K562 (cell line): ENCODE data around the gene SLC49A3. TPM values are rescaled to one million over a fixed set of nuclear protein-coding genes. Genes with fewer than 3 reads are reported as not detected.
A peak's percentile ranks its signal among the peaks of the same experiment; 100 is the strongest.

Source experiments
- ARID2 ChIP-seq: fragments of 450-650 bp; IDR thresholded peaks from 2 replicates; pipeline ENCODE4 v1.6.1; 2017; ENCODE audit warnings: antibody characterized with exemption, mild to moderate bottlenecking
- CBFA2T3 ChIP-seq: fragments of 450-650 bp; IDR thresholded peaks from 2 replicates; pipeline ENCODE4 v1.6.1; 2017
- DDX20 ChIP-seq: fragments of 450-650 bp; IDR thresholded peaks from 2 replicates; pipeline ENCODE4 v1.6.1; 2016; ENCODE audit warnings: missing genetic modification characterization, low read depth, mild to moderate bottlenecking, missing compliant biosample characterization, moderate library complexity
- ETV5 ChIP-seq: sonication (generic); formaldehyde crosslinking; IDR thresholded peaks from 2 replicates; pipeline ENCODE4 v1.4.0; 2020; ENCODE audit warnings: low read depth, mild to moderate bottlenecking, missing genetic modification reagents
- GMEB1 ChIP-seq: fragments of 250-450 bp; sonication (Bioruptor Pico); IDR thresholded peaks from 2 replicates; pipeline ENCODE4 v1.4.0; 2020; ENCODE audit warnings: mild to moderate bottlenecking
- HDAC1 ChIP-seq, 2 experiments: fragments of 450-650 bp; IDR thresholded peaks; 2 replicates each; pipeline ENCODE4 v1.6.1; 2016 to 2017; ENCODE audit warnings: inconsistent platforms in 1 of 2, mild to moderate bottlenecking in 1 of 2, moderate library complexity in 1 of 2
- MECOM ChIP-seq: fragments of 250-450 bp; sonication (Bioruptor Pico); IDR thresholded peaks from 2 replicates; pipeline ENCODE4 v1.8.0; 2022; ENCODE audit warnings: inconsistent platforms
- MTA2 ChIP-seq: fragments of 450-650 bp; IDR thresholded peaks from 2 replicates; pipeline ENCODE4 v1.6.1; 2016; ENCODE audit warnings: low read depth
- MXI1 ChIP-seq: IDR thresholded peaks from 2 replicates; pipeline ENCODE4 v1.6.1; 2011; ENCODE audit warnings: low read depth, mild to moderate bottlenecking, improper control_type of control experiment, low read length
- NEUROD1 ChIP-seq: fragments of 150-350 bp; IDR thresholded peaks from 2 replicates; pipeline ENCODE4 v1.6.1; 2014; ENCODE audit warnings: borderline replicate concordance, low read length, low read depth; ENCODE audit not compliant: partially characterized antibody
- NR2F6 ChIP-seq: fragments of 450-650 bp; formaldehyde crosslinking; IDR thresholded peaks from 2 replicates; pipeline ENCODE4 v1.4.0; 2020; ENCODE audit warnings: mild to moderate bottlenecking
- POLR2G ChIP-seq: fragments of 200-400 bp; formaldehyde crosslinking; IDR thresholded peaks from 2 replicates; pipeline ENCODE4 v1.6.1; 2017; ENCODE audit warnings: low read depth, mild to moderate bottlenecking, antibody characterized with exemption, low read length, moderate library complexity
- RB1 ChIP-seq: fragments of 450-650 bp; IDR thresholded peaks from 2 replicates; pipeline ENCODE4 v1.6.1; 2017; ENCODE audit warnings: low read depth, mild to moderate bottlenecking
- SMARCB1 ChIP-seq: IDR thresholded peaks from 2 replicates; pipeline ENCODE4 v1.6.1; 2011; ENCODE audit warnings: improper control_type of control experiment, low read depth; ENCODE audit not compliant: insufficient read length
- TRIM24 ChIP-seq, 2 experiments: fragments of 450-650 bp; IDR thresholded peaks; 2 replicates each; pipeline ENCODE4 v1.6.1; 2016
- ZNF785 ChIP-seq: fragments of 250-450 bp; sonication (Bioruptor Pico); IDR thresholded peaks from 2 replicates; pipeline ENCODE4 v1.4.0; 2020; ENCODE audit warnings: mild to moderate bottlenecking
- polyA plus RNA-seq, 8 experiments: library from polyadenylated mRNA; depleted of rRNA in 4 of 8; stranded (reverse) in 5 of 8; unstranded in 3 of 8; fragments of >200 nt; fragmentation: Nextera tagmentation in 2 of 8; fragmentation: Illumina TruSeq in 1 of 8; extraction: Ambion mirVana in 2 of 8; extraction: Trizol in 1 of 8; gene quantifications; 2 replicates each; pipeline versions ENCODE4 v1.2.1 to v1.2.3, GENCODE V29; 2011 to 2014; ENCODE audit warnings: inconsistent platforms in 1 of 8, missing spikeins in 1 of 8
- total RNA-seq, 7 experiments: library from RNA; depleted of rRNA in 6 of 7; stranded (reverse); fragments of >200 nt in 6 of 7; fragmentation: Illumina TruSeq in 2 of 7; extraction: Trizol in 2 of 7; gene quantifications; 2 replicates each; pipeline versions ENCODE4 v1.2.1 to v1.2.3, GENCODE V29; 2011 to 2021; ENCODE audit warnings: low replicate concordance in 1 of 7
- TF ChIP-seq, protein P1 (sequence below): fragments of 450-650 bp; IDR thresholded peaks from 2 replicates; pipeline ENCODE4 v1.6.1; 2014; ENCODE audit warnings: low read depth, mild to moderate bottlenecking, moderate library complexity, borderline replicate concordance
- TF ChIP-seq, protein P2 (sequence below): IDR thresholded peaks from 2 replicates; pipeline ENCODE4 v1.6.1; 2014; ENCODE audit warnings: antibody characterized with exemption
- TF ChIP-seq, protein P3 (sequence below): fragments of 450-650 bp; IDR thresholded peaks from 2 replicates; pipeline ENCODE4 v1.6.1; 2017; ENCODE audit warnings: antibody characterized with exemption
- TF ChIP-seq, protein P4 (sequence below), 2 experiments: IDR thresholded peaks; 2 replicates each; pipeline ENCODE4 v1.6.1; 2011; ENCODE audit warnings: borderline replicate concordance in 1 of 2, control low read depth in 1 of 2, low read depth in 1 of 2, low read length in 1 of 2, mild to moderate bottlenecking in 1 of 2, mixed read lengths in 1 of 2, moderate library complexity in 1 of 2; ENCODE audit not compliant: insufficient read depth in 1 of 2, insufficient read length in 1 of 2, poor library complexity in 1 of 2, severe bottlenecking in 1 of 2; ENCODE audit errors: extremely low read depth in 1 of 2

Gene SLC49A3
- total and polyA plus RNA-seq, 9 of the 15 experiments (the other 6 are each of a cell fraction or from before 2014, with no cell fraction given), result 0.24 to 0.41 TPM; not detected in 7

DNA sequence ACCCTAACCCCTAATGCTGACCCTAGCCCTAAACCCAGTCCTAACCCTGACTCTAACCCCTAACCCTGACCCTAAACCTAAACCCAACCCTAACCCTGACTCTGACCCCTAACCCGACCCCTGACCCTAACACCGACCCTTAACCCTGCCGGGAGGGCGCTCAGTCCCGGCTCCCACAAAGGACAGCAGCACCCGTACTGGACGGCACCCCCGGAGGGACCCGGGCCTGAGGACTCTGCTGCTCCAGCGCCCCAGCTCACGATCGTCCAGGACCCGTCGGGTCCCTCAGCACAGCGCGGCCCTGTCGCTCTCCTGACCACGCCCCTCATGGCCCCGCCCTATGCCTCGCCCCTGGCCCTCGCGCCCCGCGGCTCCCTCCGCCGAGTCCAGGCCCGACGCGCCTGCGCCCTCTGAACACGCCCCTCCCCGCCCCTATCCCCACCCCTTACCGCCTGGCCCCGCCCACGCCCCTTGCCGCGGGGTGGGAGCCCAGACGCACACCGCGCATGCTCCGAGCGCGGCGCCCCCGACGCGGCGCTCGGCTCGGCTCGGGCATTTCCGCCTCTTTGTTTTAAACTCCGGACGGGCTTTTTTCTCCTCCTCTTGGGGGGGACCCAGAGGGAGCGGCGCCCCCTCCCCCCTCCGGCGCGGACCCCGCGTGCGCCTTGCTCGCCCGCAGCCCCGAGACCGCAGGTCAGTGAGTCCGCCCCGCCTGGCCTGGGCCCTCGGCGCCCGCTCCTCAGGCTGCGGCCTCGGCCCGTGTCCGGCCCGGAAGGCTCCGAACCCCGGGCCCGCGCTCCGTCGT lies 16.5 kb upstream of the SLC49A3 start, which contains the start of gene PCGF3 (continued):
- TF ChIP-seq ETV5 (CRISPR knock-in tag) (0 out of 2 replicates have a peak, but pooled peaks have one; percentile 26), RB1 (peak; percentile 56; the same call in 1 of the 2 replicates), HDAC1 (IDR thresholded peaks at IDR 0.05) (0 out of 4 replicates have a peak, but pooled peaks of 1 of the 2 experiments have one; percentile 70), NEUROD1 (no peak), ZNF785 (CRISPR knock-in tag) (no peak), DDX20 (tag) (no peak), TRIM24 (IDR thresholded peaks at IDR 0.05) (peak; percentile 60 to 61), MXI1 (no peak), NR2F6 (CRISPR knock-in tag) (no peak), GMEB1 (CRISPR knock-in tag) (no peak), MTA2 (peak; percentile 44; the same call in 1 of the 2 replicates), MECOM (CRISPR knock-in tag) (no peak), POLR2G (peak; percentile 75), ARID2 (peak; percentile 18; the same call in 1 of the 2 replicates), SMARCB1 (no peak), CBFA2T3 (no peak)
- TF ChIP-seq, protein P1, sequence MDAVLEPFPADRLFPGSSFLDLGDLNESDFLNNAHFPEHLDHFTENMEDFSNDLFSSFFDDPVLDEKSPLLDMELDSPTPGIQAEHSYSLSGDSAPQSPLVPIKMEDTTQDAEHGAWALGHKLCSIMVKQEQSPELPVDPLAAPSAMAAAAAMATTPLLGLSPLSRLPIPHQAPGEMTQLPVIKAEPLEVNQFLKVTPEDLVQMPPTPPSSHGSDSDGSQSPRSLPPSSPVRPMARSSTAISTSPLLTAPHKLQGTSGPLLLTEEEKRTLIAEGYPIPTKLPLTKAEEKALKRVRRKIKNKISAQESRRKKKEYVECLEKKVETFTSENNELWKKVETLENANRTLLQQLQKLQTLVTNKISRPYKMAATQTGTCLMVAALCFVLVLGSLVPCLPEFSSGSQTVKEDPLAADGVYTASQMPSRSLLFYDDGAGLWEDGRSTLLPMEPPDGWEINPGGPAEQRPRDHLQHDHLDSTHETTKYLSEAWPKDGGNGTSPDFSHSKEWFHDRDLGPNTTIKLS, result no peak
- TF ChIP-seq, protein P2, sequence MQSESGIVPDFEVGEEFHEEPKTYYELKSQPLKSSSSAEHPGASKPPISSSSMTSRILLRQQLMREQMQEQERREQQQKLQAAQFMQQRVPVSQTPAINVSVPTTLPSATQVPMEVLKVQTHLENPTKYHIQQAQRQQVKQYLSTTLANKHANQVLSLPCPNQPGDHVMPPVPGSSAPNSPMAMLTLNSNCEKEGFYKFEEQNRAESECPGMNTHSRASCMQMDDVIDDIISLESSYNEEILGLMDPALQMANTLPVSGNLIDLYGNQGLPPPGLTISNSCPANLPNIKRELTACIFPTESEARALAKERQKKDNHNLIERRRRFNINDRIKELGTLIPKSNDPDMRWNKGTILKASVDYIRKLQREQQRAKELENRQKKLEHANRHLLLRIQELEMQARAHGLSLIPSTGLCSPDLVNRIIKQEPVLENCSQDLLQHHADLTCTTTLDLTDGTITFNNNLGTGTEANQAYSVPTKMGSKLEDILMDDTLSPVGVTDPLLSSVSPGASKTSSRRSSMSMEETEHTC, result no peak
- TF ChIP-seq, protein P3, sequence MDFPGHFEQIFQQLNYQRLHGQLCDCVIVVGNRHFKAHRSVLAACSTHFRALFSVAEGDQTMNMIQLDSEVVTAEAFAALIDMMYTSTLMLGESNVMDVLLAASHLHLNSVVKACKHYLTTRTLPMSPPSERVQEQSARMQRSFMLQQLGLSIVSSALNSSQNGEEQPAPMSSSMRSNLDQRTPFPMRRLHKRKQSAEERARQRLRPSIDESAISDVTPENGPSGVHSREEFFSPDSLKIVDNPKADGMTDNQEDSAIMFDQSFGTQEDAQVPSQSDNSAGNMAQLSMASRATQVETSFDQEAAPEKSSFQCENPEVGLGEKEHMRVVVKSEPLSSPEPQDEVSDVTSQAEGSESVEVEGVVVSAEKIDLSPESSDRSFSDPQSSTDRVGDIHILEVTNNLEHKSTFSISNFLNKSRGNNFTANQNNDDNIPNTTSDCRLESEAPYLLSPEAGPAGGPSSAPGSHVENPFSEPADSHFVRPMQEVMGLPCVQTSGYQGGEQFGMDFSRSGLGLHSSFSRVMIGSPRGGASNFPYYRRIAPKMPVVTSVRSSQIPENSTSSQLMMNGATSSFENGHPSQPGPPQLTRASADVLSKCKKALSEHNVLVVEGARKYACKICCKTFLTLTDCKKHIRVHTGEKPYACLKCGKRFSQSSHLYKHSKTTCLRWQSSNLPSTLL, result no peak; the same call in 1 of the 2 replicates
- TF ChIP-seq, protein P4, sequence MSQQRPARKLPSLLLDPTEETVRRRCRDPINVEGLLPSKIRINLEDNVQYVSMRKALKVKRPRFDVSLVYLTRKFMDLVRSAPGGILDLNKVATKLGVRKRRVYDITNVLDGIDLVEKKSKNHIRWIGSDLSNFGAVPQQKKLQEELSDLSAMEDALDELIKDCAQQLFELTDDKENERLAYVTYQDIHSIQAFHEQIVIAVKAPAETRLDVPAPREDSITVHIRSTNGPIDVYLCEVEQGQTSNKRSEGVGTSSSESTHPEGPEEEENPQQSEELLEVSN (IDR thresholded peaks at IDR 0.05; ENCODE audit: borderline replicate concordance in 1 of 2, extremely low read depth in 1 of 2, insufficient read depth in 1 of 2, insufficient read length in 1 of 2, low read depth in 1 of 2, low read length in 1 of 2, poor library complexity in 1 of 2, severe bottlenecking in 1 of 2), result peak in 1 of 2 experiments; percentile 78
